Activated CD4-positive, alpha-beta T cell treated with anti-CD3 and anti-CD28 coated beads, Interleukin-2, amount 10 ng/mL, durations not matched to agents 24 days and 14 days (primary cell): Measurements from ENCODE around the gene PTPRN2. TPM values are rescaled to one million over a fixed set of nuclear protein-coding genes. Genes with fewer than 3 reads are reported as not detected.
"Not testable (repeated sequence)": the region's sequence is repeated elsewhere in the genome, so short reads cannot be mapped to it uniquely, and the experiment has no call there.

Source experiments
- DNase-seq: peaks from one replicate; pipeline ENCODE4 v3.0.0; 2022
- H3K27ac Mint-ChIP-seq: one replicate; pipeline ENCODE4 v1.8.0; 2022; ENCODE audit warnings: mild to moderate bottlenecking, mixed read lengths
- H3K27me3 Mint-ChIP-seq: one replicate; pipeline ENCODE4 v1.8.0; 2022; ENCODE audit warnings: mixed read lengths
- H3K36me3 Mint-ChIP-seq: one replicate; pipeline ENCODE4 v1.8.0; 2022; ENCODE audit warnings: low read depth, mild to moderate bottlenecking, mixed read lengths
- H3K4me1 Mint-ChIP-seq: one replicate; pipeline ENCODE4 v1.8.0; 2021; ENCODE audit warnings: mixed read lengths
- H3K4me3 Mint-ChIP-seq: one replicate; pipeline ENCODE4 v1.8.0; 2022; ENCODE audit warnings: mild to moderate bottlenecking, moderate library complexity, mixed read lengths
- H3K9me3 Mint-ChIP-seq: one replicate; pipeline ENCODE4 v1.8.0; 2021; ENCODE audit warnings: mixed read lengths
- intact Hi-C: fragments of 100-400 bp; cut with micrococcal nuclease; formaldehyde crosslinking; loops from one replicate; pipeline ENCODE4 v1.15.1; 2023
- total RNA-seq: library from RNA; stranded (reverse); gene quantifications from 2 replicates; pipeline ENCODE4 v1.2.3, GENCODE V29; 2022

PTPRN2 gene
- total RNA-seq, 1 donor from 2014 or later, result 0.33 TPM

GRCh38 chr7:157595086-157595855 lies 992.4 kb downstream of the PTPRN2 start:
- intact Hi-C loops, result no loop called here
- peaks cover 2% of the 10 kb centered on the region for H3K4me1 Mint-ChIP-seq
- no peaks in the 10 kb centered on the region for H3K27me3 Mint-ChIP-seq
- no peak overlapping the region for H3K27ac Mint-ChIP-seq
- H3K36me3 Mint-ChIP-seq, result no peaks in the 10 kb centered on the region
- no peaks in the 10 kb centered on the region for H3K9me3 Mint-ChIP-seq
- no peak overlapping the region for H3K4me3 Mint-ChIP-seq
- no peak for DNase-seq

GRCh38 chr7:157594306-157594705 lies 993.3 kb downstream of the PTPRN2 start:
- H3K4me1 Mint-ChIP-seq, result peaks cover 2% of the 10 kb centered on the region
- no peaks in the 10 kb centered on the region for H3K36me3 Mint-ChIP-seq
- H3K27ac Mint-ChIP-seq, result no peak overlapping the region
- H3K9me3 Mint-ChIP-seq, result no peaks in the 10 kb centered on the region
- DNase-seq, result no peak
- no peak overlapping the region for H3K4me3 Mint-ChIP-seq
- intact Hi-C loops, result no loop called here
- H3K27me3 Mint-ChIP-seq, result no peaks in the 10 kb centered on the region

- Mint-ChIP-seq H3K9me3 (no peaks in the 10 kb centered on the region), H3K4me1 (peaks cover 2% of the 10 kb centered on the region), H3K36me3 (no peaks in the 10 kb centered on the region), H3K4me3 (no peak overlapping the region), H3K27me3 (peaks cover 2% of the 10 kb centered on the region), H3K27ac (no peak overlapping the region)
- no peak for DNase-seq
- intact Hi-C loops, result no loop called here
Observed at GRCh38 chr7:157593541-157593940, 994.1 kb downstream of the PTPRN2 start.

GRCh38 chr7:157592636-157593320 lies 994.8 kb downstream of the PTPRN2 start:
- H3K36me3 Mint-ChIP-seq, DNase-seq, H3K27me3 Mint-ChIP-seq, intact Hi-C loops, H3K4me3 Mint-ChIP-seq, H3K9me3 Mint-ChIP-seq, H3K4me1 Mint-ChIP-seq, H3K27ac Mint-ChIP-seq: not testable (repeated sequence)

- Mint-ChIP-seq H3K4me3 (no peak overlapping the region), H3K9me3 (peaks cover 1% of the 10 kb centered on the region), H3K27ac (no peak overlapping the region), H3K4me1 (peaks cover under 1% of the 10 kb centered on the region), H3K36me3 (no peaks in the 10 kb centered on the region), H3K27me3 (peaks cover 10% of the 10 kb centered on the region)
- DNase-seq, result no peak
- intact Hi-C loops, result no loop called here
Observed at GRCh38 chr7:157590526-157590925, 997.1 kb downstream of the PTPRN2 start.

- H3K4me1 Mint-ChIP-seq, result peaks cover 3% of the 10 kb centered on the region
- H3K9me3 Mint-ChIP-seq, result peaks cover 4% of the 10 kb centered on the region
- H3K4me3 Mint-ChIP-seq, result no peak overlapping the region
- intact Hi-C loops, result no loop called here
- no peaks in the 10 kb centered on the region for H3K36me3 Mint-ChIP-seq
- no peak overlapping the region for H3K27ac Mint-ChIP-seq
- no peak for DNase-seq
- peaks cover 17% of the 10 kb centered on the region for H3K27me3 Mint-ChIP-seq
Observed at GRCh38 chr7:157589680-157590079, 997.9 kb downstream of the PTPRN2 start.

- H3K27ac Mint-ChIP-seq, result no peak overlapping the region
- H3K4me3 Mint-ChIP-seq, result no peak overlapping the region
- no peak for DNase-seq
- intact Hi-C loops, result no loop called here
- peaks cover 5% of the 10 kb centered on the region for H3K4me1 Mint-ChIP-seq
- peaks cover 25% of the 10 kb centered on the region for H3K27me3 Mint-ChIP-seq
- no peaks in the 10 kb centered on the region for H3K36me3 Mint-ChIP-seq
- H3K9me3 Mint-ChIP-seq, result peaks cover 4% of the 10 kb centered on the region
Observed at GRCh38 chr7:157587805-157588560, 999.6 kb downstream of the PTPRN2 start.

- Mint-ChIP-seq H3K4me3 (no peak overlapping the region), H3K27me3 (peaks cover 26% of the 10 kb centered on the region), H3K4me1 (peaks cover 5% of the 10 kb centered on the region), H3K27ac (no peak overlapping the region), H3K36me3 (no peaks in the 10 kb centered on the region), H3K9me3 (peaks cover 4% of the 10 kb centered on the region)
- no peak for DNase-seq
- intact Hi-C loops, result no loop called here
Observed at GRCh38 chr7:157587051-157587804, 1000.4 kb downstream of the PTPRN2 start.

GRCh38 chr7:157586426-157586955 lies 1001.1 kb downstream of the PTPRN2 start:
- Mint-ChIP-seq H3K4me1 (peaks cover 5% of the 10 kb centered on the region), H3K9me3 (peaks cover 4% of the 10 kb centered on the region), H3K4me3 (no peak overlapping the region), H3K27me3 (peaks cover 28% of the 10 kb centered on the region), H3K27ac (no peak overlapping the region), H3K36me3 (no peaks in the 10 kb centered on the region)
- intact Hi-C loops, result no loop called here
- no peak for DNase-seq

GRCh38 chr7:157585113-157585861 lies 1002.3 kb downstream of the PTPRN2 start:
- intact Hi-C loops, result no loop called here

GRCh38 chr7:157584420-157584819 lies 1003.2 kb downstream of the PTPRN2 start:
- H3K27ac Mint-ChIP-seq, result no peak overlapping the region

More at GRCh38 chr7:157585113-157585861, 1002.3 kb downstream of the PTPRN2 start:
- Mint-ChIP-seq H3K4me3 (peak overlapping the region; percentile 42), H3K9me3 (peaks cover 4% of the 10 kb centered on the region), H3K27me3 (peaks cover 28% of the 10 kb centered on the region), H3K36me3 (no peaks in the 10 kb centered on the region), H3K27ac (peak overlapping the region; percentile 30), H3K4me1 (peaks cover 5% of the 10 kb centered on the region)
- DNase-seq, result no peak

GRCh38 chr7:157581740-157582139 lies 1005.9 kb downstream of the PTPRN2 start:
- peaks cover 5% of the 10 kb centered on the region for H3K4me1 Mint-ChIP-seq
- intact Hi-C loops, result no loop called here
- DNase-seq, result no peak
- peaks cover 4% of the 10 kb centered on the region for H3K9me3 Mint-ChIP-seq
- H3K27me3 Mint-ChIP-seq, result peaks cover 24% of the 10 kb centered on the region
- no peaks in the 10 kb centered on the region for H3K36me3 Mint-ChIP-seq
- H3K27ac Mint-ChIP-seq, result no peak overlapping the region
- H3K4me3 Mint-ChIP-seq, result no peak overlapping the region

More at GRCh38 chr7:157584420-157584819, 1003.2 kb downstream of the PTPRN2 start:
- peaks cover 4% of the 10 kb centered on the region for H3K9me3 Mint-ChIP-seq
- peaks cover 5% of the 10 kb centered on the region for H3K4me1 Mint-ChIP-seq
- intact Hi-C loops, result no loop called here
- DNase-seq, result no peak
- H3K27me3 Mint-ChIP-seq, result peaks cover 28% of the 10 kb centered on the region
- H3K4me3 Mint-ChIP-seq, result no peak overlapping the region
- H3K36me3 Mint-ChIP-seq, result no peaks in the 10 kb centered on the region

- no peak overlapping the region for H3K4me3 Mint-ChIP-seq
- peaks cover 24% of the 10 kb centered on the region for H3K27me3 Mint-ChIP-seq
- H3K36me3 Mint-ChIP-seq, result no peaks in the 10 kb centered on the region
- intact Hi-C loops, result no loop called here
- H3K27ac Mint-ChIP-seq, result no peak overlapping the region
- peaks cover under 1% of the 10 kb centered on the region for H3K9me3 Mint-ChIP-seq
- DNase-seq, result no peak
- peaks cover 9% of the 10 kb centered on the region for H3K4me1 Mint-ChIP-seq
Observed at GRCh38 chr7:157580324-157580723, 1007.3 kb downstream of the PTPRN2 start.
